Left cardiac atrium (tissue), 4 donors: Measurements from ENCODE around the gene GCNT3. TPM values are rescaled to one million over a fixed set of nuclear protein-coding genes. Genes with fewer than 3 reads are reported as not detected.

Experiments
- ATAC-seq, 2 donors: fragments of 200-7000 bp; cut with Tn5 transposase; one replicate each; pipeline ENCODE4 v1.9.1; 2020; ENCODE audit warnings: mild to moderate bottlenecking in 2 of 2, moderate library complexity in 2 of 2
- DNase-seq: peaks from one replicate; pipeline ENCODE4 v3.0.0-alpha.2; 2020
- intact Hi-C, 2 donors: fragments of 100-400 bp; cut with DNase I; formaldehyde crosslinking; loops; one replicate each; pipeline versions ENCODE4 v1.14.1 to v1.15.1; 2022 to 2023
- total RNA-seq, 2 donors: library from RNA; stranded (reverse); fragmentation: NEBNext Ultra II Directional; extraction: Animal tissue kit (Norgen Biotek cat#: 25700); gene quantifications; one replicate each; pipeline ENCODE4 v1.2.1, GENCODE V29; 2021
- donor health status: DM: no; HTN: yes; CAD: no.
- donor health status: DM: no; HTN: yes; CAD: no; lungs with severe emphysema.
- donor health status: DM: yes; HTN: yes; CAD: no.
- donor health status: Dilated cardiomyopathy.

Gene GCNT3
- total RNA-seq, 2 donors from 2014 or later = 0.05 TPM; not detected in 1

- intact Hi-C loops = no loop called here
- no peak for ATAC-seq
- DNase-seq = no peak
Observed at GRCh38 chr15:59668556-59668955, 57.0 kb downstream of the GCNT3 start.

Other genes starting within 250 kb of the GCNT3 start
- gene MYO1E, start 238.9 kb upstream of the GCNT3 start, total RNA-seq = 10 to 100 TPM; 32.1 to 49.5 TPM
- 1 to 10 TPM; 2.4 to 3.7 TPM for gene FAM81A, start 173.6 kb upstream of the GCNT3 start, total RNA-seq
- 100 to 1,000 TPM in 1 of 2 donors, 10 to 100 TPM in 1; 99.1 to 119 TPM for gene GTF2A2, start 45.7 kb downstream of the GCNT3 start, total RNA-seq
- 10 to 100 TPM; 70.1 to 86.5 TPM for gene BNIP2, start 77.5 kb downstream of the GCNT3 start, total RNA-seq